ENCODE data around the gene NHERF2. TPM values are rescaled to one million over a fixed set of nuclear protein-coding genes. Genes with fewer than 3 reads are reported as not detected.

NHERF2 gene
- total and polyA plus RNA-seq, 9 of the 15 experiments (the other 6 are each of a cell fraction or from before 2014, with no cell fraction given), result 0.15 to 42.0 (median 12.5) TPM

DNA sequence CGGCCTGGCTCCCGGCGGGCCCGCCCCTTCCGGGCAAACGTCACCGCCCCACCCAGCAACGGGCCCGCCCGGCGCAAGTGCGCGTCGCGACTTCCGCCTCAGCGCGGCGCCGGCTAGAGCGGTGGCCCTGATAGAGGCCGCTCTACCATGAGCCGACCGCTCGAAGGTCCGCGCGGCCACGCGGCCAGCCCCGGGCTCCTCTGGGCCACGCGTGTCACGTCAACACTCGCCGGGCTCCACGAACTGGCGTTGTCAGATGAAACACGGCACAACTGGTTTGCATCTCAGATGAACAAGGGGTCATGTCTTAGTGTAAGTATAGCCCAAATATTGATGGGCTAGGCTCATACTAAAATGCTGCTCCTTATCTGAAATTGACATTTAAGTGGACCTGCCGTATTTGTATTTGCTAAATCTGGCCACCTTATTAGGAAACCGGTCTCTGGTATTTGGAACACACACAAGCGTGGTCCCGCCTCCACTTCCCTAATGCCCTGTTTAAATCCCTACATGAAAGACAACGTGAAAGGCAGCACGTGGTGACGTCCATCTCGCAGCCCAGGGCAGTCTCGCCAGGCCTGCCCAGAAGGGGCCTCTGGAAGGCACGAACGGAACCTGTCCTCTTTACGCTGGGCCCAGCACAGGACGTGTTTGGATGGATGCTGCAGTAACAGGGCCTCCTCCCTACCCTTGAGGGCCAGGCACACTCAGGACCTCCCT lies 16.8 kb upstream of the NHERF2 start, which contains the start of gene ZNF598 (continued):
- TF ChIP-seq ZBTB12 (CRISPR knock-in tag; IDR thresholded peaks at IDR 0.05) (peak; percentile 77), ZNF395 (CRISPR knock-in tag; IDR thresholded peaks at IDR 0.05) (peak; percentile 94), ARID1B (IDR thresholded peaks at IDR 0.05) (0 out of 2 replicates have a peak, but pooled peaks have one; percentile 22), MEIS2 (IDR thresholded peaks at IDR 0.05; ENCODE audit: partially characterized antibody) (no peak), ZNF584 (CRISPR knock-in tag; IDR thresholded peaks at IDR 0.05; ENCODE audit: low read depth) (no peak), LEF1 (IDR thresholded peaks at IDR 0.05) (peak; percentile 36; the same call in 1 of the 2 replicates), EP300 (IDR thresholded peaks at IDR 0.05; ENCODE audit: low read length) (peak; percentile 27; the same call in 1 of the 2 replicates), CREB1 (IDR thresholded peaks at IDR 0.05) (no peak), CREB1 (CRISPR knock-in tag; IDR thresholded peaks at IDR 0.05) (peak; percentile 69), MECOM (CRISPR knock-in tag; IDR thresholded peaks at IDR 0.05) (no peak), RFX5 (IDR thresholded peaks at IDR 0.05; ENCODE audit: low read depth, low read length) (no peak), HSF4 (CRISPR knock-in tag; IDR thresholded peaks at IDR 0.05; ENCODE audit: borderline replicate concordance) (no peak), KLF10 (CRISPR knock-in tag; IDR thresholded peaks at IDR 0.05) (no peak), ZC3H4 (CRISPR knock-in tag; IDR thresholded peaks at IDR 0.05; ENCODE audit: borderline replicate concordance) (no peak), SIN3B (IDR thresholded peaks at IDR 0.05; ENCODE audit: low read depth) (peak; percentile 53; the same call in 1 of the 2 replicates), ZNF41 (CRISPR knock-in tag; conservative IDR thresholded peaks at IDR 0.05) (no peak), KDM2B (CRISPR knock-in tag; IDR thresholded peaks at IDR 0.05) (no peak), FOXM1 (IDR thresholded peaks at IDR 0.05; ENCODE audit: low read depth) (no peak), FOXM1 (CRISPR knock-in tag; IDR thresholded peaks at IDR 0.05; ENCODE audit: low read depth) (0 out of 2 replicates have a peak, but pooled peaks have one; percentile 72), ZNF174 (CRISPR knock-in tag; IDR thresholded peaks at IDR 0.05) (no peak), FOXP4 (CRISPR knock-in tag; IDR thresholded peaks at IDR 0.05; ENCODE audit: borderline replicate concordance) (no peak), ZNF717 (CRISPR knock-in tag; IDR thresholded peaks at IDR 0.05) (no peak), SRSF7 (optimal IDR thresholded peaks at IDR 0.05; ENCODE audit: low read depth, low read length) (no peak), KDM4B (IDR thresholded peaks at IDR 0.05; ENCODE audit: borderline replicate concordance in 2 of 2, low read depth in 1 of 2) (no peak)
- TF ChIP-seq, protein P1, sequence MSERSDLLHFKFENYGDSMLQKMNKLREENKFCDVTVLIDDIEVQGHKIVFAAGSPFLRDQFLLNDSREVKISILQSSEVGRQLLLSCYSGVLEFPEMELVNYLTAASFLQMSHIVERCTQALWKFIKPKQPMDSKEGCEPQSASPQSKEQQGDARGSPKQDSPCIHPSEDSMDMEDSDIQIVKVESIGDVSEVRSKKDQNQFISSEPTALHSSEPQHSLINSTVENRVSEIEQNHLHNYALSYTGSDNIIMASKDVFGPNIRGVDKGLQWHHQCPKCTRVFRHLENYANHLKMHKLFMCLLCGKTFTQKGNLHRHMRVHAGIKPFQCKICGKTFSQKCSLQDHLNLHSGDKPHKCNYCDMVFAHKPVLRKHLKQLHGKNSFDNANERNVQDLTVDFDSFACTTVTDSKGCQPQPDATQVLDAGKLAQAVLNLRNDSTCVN (CRISPR knock-in tag; IDR thresholded peaks at IDR 0.05), result no peak

Data from K562 (cell line).